Measurements from ENCODE around the gene RILPL2. TPM values are rescaled to one million over a fixed set of nuclear protein-coding genes. Genes with fewer than 3 reads are reported as not detected.

RILPL2 gene
- total and polyA plus RNA-seq, 2 experiments from 2014 or later, result 1.4 to 2.0 TPM

GRCh38 chr12:123384994-123385376, 51.5 kb downstream of the RILPL2 start:
- peak overlapping the region; percentile 62; the same call in 1 of the 2 replicates for H3K27ac Mint-ChIP-seq
- TF ChIP-seq ZNF462 (CRISPR knock-in tag; IDR thresholded peaks at IDR 0.05), result no peak
- TF ChIP-seq CREB1 (CRISPR knock-in tag; IDR thresholded peaks at IDR 0.05; ENCODE audit: low read depth), result no peak
- no peak for TF ChIP-seq REST (IDR thresholded peaks at IDR 0.05; ENCODE audit: unreplicated experiment)
- TF ChIP-seq ZNF331 (CRISPR knock-in tag; IDR thresholded peaks at IDR 0.05; ENCODE audit: low read depth), result no peak
- no peak for TF ChIP-seq ETS1 (IDR thresholded peaks at IDR 0.05)
- TF ChIP-seq STAT1 (IDR thresholded peaks at IDR 0.05; ENCODE audit: unreplicated experiment), result no peak
- no peak for TF ChIP-seq EZH2 (IDR thresholded peaks at IDR 0.05; ENCODE audit: low read depth, unreplicated experiment)
- TF ChIP-seq EZH2phosphoT487 (IDR thresholded peaks at IDR 0.05; ENCODE audit: unreplicated experiment), result no peak
- TF ChIP-seq JUNB (IDR thresholded peaks at IDR 0.05; ENCODE audit: unreplicated experiment), result no peak
- TF ChIP-seq ZNF114 (CRISPR knock-in tag; IDR thresholded peaks at IDR 0.05), result no peak
- no peak for TF ChIP-seq CTCF (conservative IDR thresholded peaks at IDR 0.05; ENCODE audit: low read depth in 2 of 2)
- TF ChIP-seq NANOG (IDR thresholded peaks at IDR 0.05; ENCODE audit: borderline replicate concordance), result no peak
- no peak for TF ChIP-seq POLR2AphosphoS5 (IDR thresholded peaks at IDR 0.05; ENCODE audit: low read depth)
- peaks cover 2% of the 10 kb centered on the region; the same call in 2 of the 3 replicates for H3K36me3 Mint-ChIP-seq (ENCODE audit: low read depth)
- peaks cover 14% of the 10 kb centered on the region for H3K4me1 Mint-ChIP-seq
- peak overlapping the region; percentile 86 for H3K27ac ChIP-seq (ENCODE audit: low read depth)
- H3K36me3 ChIP-seq (ENCODE audit: insufficient read depth), result no peaks in the 10 kb centered on the region
- H3K79me2 ChIP-seq (replicated peaks; ENCODE audit: insufficient read depth), result peaks cover 27% of the 10 kb centered on the region
- H3F3A ChIP-seq (replicated peaks; ENCODE audit: low read depth), result peaks cover 22% of the 10 kb centered on the region
- no peaks in the 10 kb centered on the region for H3K9me2 ChIP-seq (ENCODE audit: insufficient read depth)
- no peak overlapping the region for H2AFZ ChIP-seq
- H3K4me1 ChIP-seq (ENCODE audit: insufficient read depth), result peaks cover 14% of the 10 kb centered on the region; the same call in 1 of the 2 replicates
- peak overlapping the region; percentile 98 for H3K4me3 ChIP-seq
- H3K27me3 Mint-ChIP-seq (ENCODE audit: insufficient read depth, low read depth, poor library complexity), result peaks cover 33% of the 10 kb centered on the region
- peaks cover 20% of the 10 kb centered on the region for H3K27me3 ChIP-seq (ENCODE audit: insufficient read depth)
- 0 out of 3 replicates have a peak, but pooled peaks cover 3% of the 10 kb centered on the region for H3K9me3 Mint-ChIP-seq
- peak overlapping the region; percentile 90 for H3K4me2 ChIP-seq
- ATAC-seq (no peak), DNase-seq (ENCODE audit: low spot score) (peak; percentile 39)
- peak overlapping the region; percentile 93 for H3K4me3 Mint-ChIP-seq
- H4K20me1 ChIP-seq (replicated peaks; ENCODE audit: insufficient read depth), result peaks cover 16% of the 10 kb centered on the region

Measured in GM23338 (cell line).